ENCODE data around the gene RGS7BP.

Gene RGS7BP

GRCh38 chr5:64637837-64638443, 132.1 kb downstream of the RGS7BP start:
- no peak for DNase-seq (ENCODE audit: low spot score)
- TF ChIP-seq CTCF (IDR thresholded peaks at IDR 0.05; ENCODE audit: extremely low read depth, insufficient read depth, missing control alignments) = peak; percentile 31
- in situ Hi-C loops (cut with MboI; ENCODE audit: low pct_unique_long_range_greater_than_20kb, low sequenced_read_pairs, unreplicated experiment) = loop anchor here (25.0 kb wide), 1 partner anchor 849 kb away; the partner anchor contains the start of gene ADAMTS6

- no peak for TF ChIP-seq CTCF (IDR thresholded peaks at IDR 0.05; ENCODE audit: extremely low read depth, insufficient read depth, missing control alignments)
- DNase-seq (ENCODE audit: low spot score) = no peak
- in situ Hi-C loops (cut with MboI; ENCODE audit: low pct_unique_long_range_greater_than_20kb, low sequenced_read_pairs, unreplicated experiment) = loop anchor here (25.0 kb wide), 1 partner anchor 842 kb away; the partner anchor contains the start of gene ADAMTS6
These were observed 139.0 kb downstream of the RGS7BP start for GRCh38 chr5:64644831-64645230.

- no peak for DNase-seq (ENCODE audit: low spot score)
- in situ Hi-C loops (cut with MboI; ENCODE audit: low pct_unique_long_range_greater_than_20kb, low sequenced_read_pairs, unreplicated experiment) = loop anchor here (25.0 kb wide), 1 partner anchor 841 kb away; the partner anchor contains the start of gene ADAMTS6
- no peak for TF ChIP-seq CTCF (IDR thresholded peaks at IDR 0.05; ENCODE audit: extremely low read depth, insufficient read depth, missing control alignments)
These were observed 140.4 kb downstream of the RGS7BP start for GRCh38 chr5:64646169-64646568.

- no peak for TF ChIP-seq CTCF (IDR thresholded peaks at IDR 0.05; ENCODE audit: extremely low read depth, insufficient read depth, missing control alignments)
- DNase-seq (ENCODE audit: low spot score) = no peak
- in situ Hi-C loops (cut with MboI; ENCODE audit: low pct_unique_long_range_greater_than_20kb, low sequenced_read_pairs, unreplicated experiment) = loop anchor here (25.0 kb wide), 1 partner anchor 838 kb away; the partner anchor contains the start of gene ADAMTS6
These were observed 143.7 kb downstream of the RGS7BP start for GRCh38 chr5:64649512-64649911.

- no peak for TF ChIP-seq CTCF (IDR thresholded peaks at IDR 0.05; ENCODE audit: extremely low read depth, insufficient read depth, missing control alignments)
- in situ Hi-C loops (cut with MboI; ENCODE audit: low pct_unique_long_range_greater_than_20kb, low sequenced_read_pairs, unreplicated experiment) = no loop called here
- no peak for DNase-seq (ENCODE audit: low spot score)
These were observed 148.1 kb downstream of the RGS7BP start for GRCh38 chr5:64653766-64654560.

- no peak for DNase-seq (ENCODE audit: low spot score)
- TF ChIP-seq CTCF (IDR thresholded peaks at IDR 0.05; ENCODE audit: extremely low read depth, insufficient read depth, missing control alignments) = no peak
- in situ Hi-C loops (cut with MboI; ENCODE audit: low pct_unique_long_range_greater_than_20kb, low sequenced_read_pairs, unreplicated experiment) = no loop called here
These were observed 148.7 kb downstream of the RGS7BP start for GRCh38 chr5:64654561-64654938.

Measured in GM13977 (cell line).